ENCODE measurements around the gene DACT3. TPM values are rescaled to one million over a fixed set of nuclear protein-coding genes. Genes with fewer than 3 reads are reported as not detected.

Gene DACT3
- total and polyA plus RNA-seq, 2 donors (not counting 1 experiment from before 2014, with no cell fraction given) = 5.6 to 11.5 TPM

DNA sequence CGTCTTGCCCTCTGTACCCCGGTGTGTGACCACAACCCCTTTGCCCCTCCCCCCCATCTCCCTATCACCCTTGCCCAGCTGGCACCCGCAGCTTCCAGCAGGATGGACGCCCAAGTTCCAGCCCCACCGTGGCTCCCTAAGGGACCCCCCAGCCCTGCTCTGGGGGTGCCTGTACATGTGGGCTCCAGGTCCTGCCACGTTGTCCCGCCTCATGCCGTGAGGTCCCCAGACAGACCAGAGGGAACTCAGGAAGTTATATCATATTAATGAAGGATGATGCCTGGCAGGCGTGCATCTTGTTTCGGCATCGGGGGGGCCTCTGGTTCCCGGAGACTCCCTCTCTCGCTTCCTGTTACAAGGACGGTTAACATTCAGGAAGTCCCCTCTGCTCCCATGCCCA is 34.5 kb downstream of the DACT3 start:
- TF ChIP-seq, protein P1, sequence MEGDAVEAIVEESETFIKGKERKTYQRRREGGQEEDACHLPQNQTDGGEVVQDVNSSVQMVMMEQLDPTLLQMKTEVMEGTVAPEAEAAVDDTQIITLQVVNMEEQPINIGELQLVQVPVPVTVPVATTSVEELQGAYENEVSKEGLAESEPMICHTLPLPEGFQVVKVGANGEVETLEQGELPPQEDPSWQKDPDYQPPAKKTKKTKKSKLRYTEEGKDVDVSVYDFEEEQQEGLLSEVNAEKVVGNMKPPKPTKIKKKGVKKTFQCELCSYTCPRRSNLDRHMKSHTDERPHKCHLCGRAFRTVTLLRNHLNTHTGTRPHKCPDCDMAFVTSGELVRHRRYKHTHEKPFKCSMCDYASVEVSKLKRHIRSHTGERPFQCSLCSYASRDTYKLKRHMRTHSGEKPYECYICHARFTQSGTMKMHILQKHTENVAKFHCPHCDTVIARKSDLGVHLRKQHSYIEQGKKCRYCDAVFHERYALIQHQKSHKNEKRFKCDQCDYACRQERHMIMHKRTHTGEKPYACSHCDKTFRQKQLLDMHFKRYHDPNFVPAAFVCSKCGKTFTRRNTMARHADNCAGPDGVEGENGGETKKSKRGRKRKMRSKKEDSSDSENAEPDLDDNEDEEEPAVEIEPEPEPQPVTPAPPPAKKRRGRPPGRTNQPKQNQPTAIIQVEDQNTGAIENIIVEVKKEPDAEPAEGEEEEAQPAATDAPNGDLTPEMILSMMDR (conservative IDR thresholded peaks at IDR 0.05 in 1 of 2, IDR thresholded peaks at IDR 0.05 in 1 of 2; ENCODE audit: low read depth in 1 of 2, low read length in 2 of 2) = no peak
- TF ChIP-seq EZH2 (IDR thresholded peaks at IDR 0.05; ENCODE audit: low read length, missing control alignments) = no peak

DNA sequence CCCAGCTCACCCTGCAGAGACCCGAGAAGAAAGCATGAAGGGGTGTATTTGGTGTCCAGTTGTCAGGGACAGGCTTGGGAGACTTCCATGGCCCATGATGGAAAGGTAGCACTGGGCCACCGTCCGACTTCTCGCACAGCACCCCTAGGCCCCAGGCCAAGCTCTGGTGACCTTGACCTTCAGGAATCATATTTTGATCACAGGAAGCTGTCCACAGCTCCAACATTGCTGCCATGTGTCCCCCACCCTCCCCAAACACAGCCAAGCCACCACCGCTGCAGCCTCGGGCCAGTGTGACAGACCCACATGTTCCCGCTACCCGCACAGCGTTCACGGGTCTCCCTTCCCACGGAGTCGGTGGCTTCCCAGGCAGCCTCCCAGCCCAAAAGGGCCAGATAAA is 35.3 kb downstream of the DACT3 start:
- peaks cover 3% of the 10 kb centered on the region for H3K36me3 ChIP-seq (ENCODE audit: control insufficient read depth, insufficient read depth, low read length)
- H3K27me3 ChIP-seq (ENCODE audit: control insufficient read depth, insufficient read depth, low read length) = no peaks in the 10 kb centered on the region
- H3K79me2 ChIP-seq (ENCODE audit: control insufficient read depth, insufficient read depth, low read length) = peaks cover 30% of the 10 kb centered on the region
- no peaks in the 10 kb centered on the region for H4K20me1 ChIP-seq (ENCODE audit: control insufficient read depth, extremely low read depth, insufficient read depth, low read length)
- DNase-seq (ENCODE audit: low read depth in 2 of 2) = no peak
- H2AFZ ChIP-seq (ENCODE audit: low read length) = no peak overlapping the region
- no peaks in the 10 kb centered on the region for H3K9me3 ChIP-seq (ENCODE audit: control insufficient read depth, insufficient read depth, low read depth, low read length)
- peak overlapping the region; percentile 71 for H3K27ac ChIP-seq (ENCODE audit: insufficient read depth, low read length)
- H3K4me2 ChIP-seq (ENCODE audit: extremely low read depth, insufficient read depth, low read length) = no peak overlapping the region
- H3K4me1 ChIP-seq (ENCODE audit: control insufficient read depth, extremely low read depth, insufficient read depth, low read length) = peaks cover 24% of the 10 kb centered on the region
- no peak for TF ChIP-seq EZH2 (IDR thresholded peaks at IDR 0.05; ENCODE audit: low read length, missing control alignments)
- TF ChIP-seq, protein P1 (conservative IDR thresholded peaks at IDR 0.05 in 1 of 2, IDR thresholded peaks at IDR 0.05 in 1 of 2; ENCODE audit: low read depth in 1 of 2, low read length in 2 of 2) = no peak
- H3K4me3 ChIP-seq (replicated peaks in 1 of 4; ENCODE audit: control extremely low read depth in 1 of 4, insufficient read depth in 1 of 4, low read depth in 3 of 4, low read length in 4 of 4) = no peak overlapping the region
- H3K9ac ChIP-seq (ENCODE audit: insufficient read depth, low read length) = no peak overlapping the region

More for the DNA sequence above, 34.5 kb downstream of the DACT3 start:
- DNase-seq (ENCODE audit: low read depth in 2 of 2) = no peak
- Histone ChIP-seq H3K36me3 (ENCODE audit: control insufficient read depth, insufficient read depth, low read length) (peaks cover 3% of the 10 kb centered on the region), H3K9me3 (ENCODE audit: control insufficient read depth, insufficient read depth, low read depth, low read length) (no peaks in the 10 kb centered on the region), H3K4me1 (ENCODE audit: control insufficient read depth, extremely low read depth, insufficient read depth, low read length) (peaks cover 26% of the 10 kb centered on the region), H3K27ac (ENCODE audit: insufficient read depth, low read length) (no peak overlapping the region), H3K4me3 (replicated peaks in 1 of 4; ENCODE audit: control extremely low read depth in 1 of 4, insufficient read depth in 1 of 4, low read depth in 3 of 4, low read length in 4 of 4) (no peak overlapping the region), H3K4me2 (ENCODE audit: extremely low read depth, insufficient read depth, low read length) (no peak overlapping the region), H4K20me1 (ENCODE audit: control insufficient read depth, extremely low read depth, insufficient read depth, low read length) (no peaks in the 10 kb centered on the region), H3K9ac (ENCODE audit: insufficient read depth, low read length) (no peak overlapping the region), H2AFZ (ENCODE audit: low read length) (no peak overlapping the region), H3K79me2 (ENCODE audit: control insufficient read depth, insufficient read depth, low read length) (peaks cover 26% of the 10 kb centered on the region), H3K27me3 (ENCODE audit: control insufficient read depth, insufficient read depth, low read length) (no peaks in the 10 kb centered on the region)

DNA sequence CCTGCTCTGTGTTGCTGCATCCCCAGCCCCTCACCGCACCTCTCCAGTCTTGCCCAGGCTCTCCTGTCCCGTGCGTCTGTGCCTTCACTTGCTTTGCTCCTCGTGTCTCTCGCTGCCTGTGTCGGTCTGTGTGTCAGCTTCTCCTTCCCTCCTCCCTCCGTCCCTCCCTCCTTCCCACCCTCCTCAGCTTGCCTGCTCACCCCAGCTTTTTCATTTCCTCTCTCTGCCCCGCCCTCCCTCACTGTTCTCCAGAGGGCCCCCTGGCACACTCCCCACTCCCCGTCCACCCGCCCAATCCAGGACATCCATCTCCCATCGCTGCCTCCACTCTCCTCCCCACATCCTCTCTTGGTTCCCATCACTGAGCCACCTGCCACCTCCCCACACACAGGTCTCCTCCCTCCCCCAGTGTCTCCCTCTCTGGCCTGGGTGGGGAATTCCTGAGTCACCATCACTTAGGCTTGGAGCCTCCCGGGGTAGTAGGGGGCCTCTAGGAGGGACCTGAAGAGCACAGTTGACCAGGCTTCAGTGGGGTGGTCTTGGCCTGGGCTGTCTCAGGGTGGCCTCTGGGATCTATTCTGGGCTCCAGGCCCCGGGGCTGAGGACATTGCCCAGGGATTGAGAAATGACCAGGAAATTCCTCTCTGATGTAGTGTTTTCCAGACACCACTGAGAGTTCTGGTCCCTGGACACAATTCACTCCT is 35.9 kb downstream of the DACT3 start, which contains the start of gene PTGIR:
Gene PTGIR, minus strand, starts transcription at position 132 of the 704 bp plus-strand sequence. CDS start 864 bp downstream, outside the sequence.
- Histone ChIP-seq H3K9ac (ENCODE audit: insufficient read depth, low read length) (peak within 1 kb of the TSS; percentile 61), H3K4me3 (replicated peaks in 1 of 4; ENCODE audit: control extremely low read depth in 1 of 4, insufficient read depth in 1 of 4, low read depth in 3 of 4, low read length in 4 of 4) (peak within 1 kb of the TSS; percentile 6 to 63 (median 52))
- peak; percentile 67 to 78 for DNase-seq (ENCODE audit: low read depth in 2 of 2)

More for the DNA sequence above, 35.9 kb downstream of the DACT3 start, which contains the start of gene PTGIR:
- TF ChIP-seq EZH2 (IDR thresholded peaks at IDR 0.05; ENCODE audit: low read length, missing control alignments) = no peak
- TF ChIP-seq, protein P1 (conservative IDR thresholded peaks at IDR 0.05 in 1 of 2, IDR thresholded peaks at IDR 0.05 in 1 of 2; ENCODE audit: low read depth in 1 of 2, low read length in 2 of 2) = peak in 1 of 2 donors; percentile 23
- Histone ChIP-seq H3K27ac (ENCODE audit: insufficient read depth, low read length) (peak within 1 kb of the TSS; percentile 71), H3K79me2 (ENCODE audit: control insufficient read depth, insufficient read depth, low read length) (peaks cover 30% of the 10 kb centered on the region), H4K20me1 (ENCODE audit: control insufficient read depth, extremely low read depth, insufficient read depth, low read length) (no peaks in the 10 kb centered on the region), H3K36me3 (ENCODE audit: control insufficient read depth, insufficient read depth, low read length) (peaks cover 3% of the 10 kb centered on the region), H3K4me1 (ENCODE audit: control insufficient read depth, extremely low read depth, insufficient read depth, low read length) (peaks cover 28% of the 10 kb centered on the region), H3K27me3 (ENCODE audit: control insufficient read depth, insufficient read depth, low read length) (no peaks in the 10 kb centered on the region), H3K4me2 (ENCODE audit: extremely low read depth, insufficient read depth, low read length) (peak within 1 kb of the TSS; percentile 81), H2AFZ (ENCODE audit: low read length) (peak within 1 kb of the TSS; percentile 48), H3K9me3 (ENCODE audit: control insufficient read depth, insufficient read depth, low read depth, low read length) (no peaks in the 10 kb centered on the region)
